ENCODE measurements around the gene TRPM8.
A peak's percentile ranks its signal among the peaks of the same experiment; 100 is the strongest.
"Not testable (repeated sequence)": the region's sequence is repeated elsewhere in the genome, so short reads cannot be mapped to it uniquely, and the experiment has no call there.

TRPM8 gene

DNA sequence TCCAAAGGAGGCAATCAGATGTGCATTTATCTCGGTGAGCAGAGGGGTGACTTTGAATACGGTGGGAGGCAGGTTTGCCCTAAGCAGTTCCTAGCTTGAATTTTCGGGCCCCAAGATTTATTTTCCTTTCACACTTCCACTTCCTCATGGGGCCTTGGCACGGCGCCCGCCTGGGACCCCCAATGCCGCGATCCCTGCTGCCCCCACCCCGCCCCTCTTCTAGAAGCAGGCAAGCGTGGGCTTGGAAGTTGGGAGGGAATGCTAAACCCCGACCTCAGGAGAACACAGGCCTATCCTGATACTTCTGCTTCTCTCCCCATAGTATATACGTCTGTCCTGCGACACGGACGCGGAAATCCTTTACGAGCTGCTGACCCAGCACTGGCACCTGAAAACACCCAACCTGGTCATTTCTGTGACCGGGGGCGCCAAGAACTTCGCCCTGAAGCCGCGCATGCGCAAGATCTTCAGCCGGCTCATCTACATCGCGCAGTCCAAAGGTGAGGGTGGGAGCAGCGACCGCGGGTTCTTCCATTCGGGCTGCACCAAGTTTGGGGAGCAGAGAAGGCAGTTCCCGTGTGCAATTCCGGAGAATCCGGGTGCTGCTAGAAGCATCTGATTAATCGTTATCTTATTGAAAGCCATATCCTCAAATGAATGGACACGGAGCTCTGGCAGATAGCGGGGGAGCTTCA lies 21.6 kb downstream of the TRPM8 start:
- peak; percentile 12 for DNase-seq

DNA sequence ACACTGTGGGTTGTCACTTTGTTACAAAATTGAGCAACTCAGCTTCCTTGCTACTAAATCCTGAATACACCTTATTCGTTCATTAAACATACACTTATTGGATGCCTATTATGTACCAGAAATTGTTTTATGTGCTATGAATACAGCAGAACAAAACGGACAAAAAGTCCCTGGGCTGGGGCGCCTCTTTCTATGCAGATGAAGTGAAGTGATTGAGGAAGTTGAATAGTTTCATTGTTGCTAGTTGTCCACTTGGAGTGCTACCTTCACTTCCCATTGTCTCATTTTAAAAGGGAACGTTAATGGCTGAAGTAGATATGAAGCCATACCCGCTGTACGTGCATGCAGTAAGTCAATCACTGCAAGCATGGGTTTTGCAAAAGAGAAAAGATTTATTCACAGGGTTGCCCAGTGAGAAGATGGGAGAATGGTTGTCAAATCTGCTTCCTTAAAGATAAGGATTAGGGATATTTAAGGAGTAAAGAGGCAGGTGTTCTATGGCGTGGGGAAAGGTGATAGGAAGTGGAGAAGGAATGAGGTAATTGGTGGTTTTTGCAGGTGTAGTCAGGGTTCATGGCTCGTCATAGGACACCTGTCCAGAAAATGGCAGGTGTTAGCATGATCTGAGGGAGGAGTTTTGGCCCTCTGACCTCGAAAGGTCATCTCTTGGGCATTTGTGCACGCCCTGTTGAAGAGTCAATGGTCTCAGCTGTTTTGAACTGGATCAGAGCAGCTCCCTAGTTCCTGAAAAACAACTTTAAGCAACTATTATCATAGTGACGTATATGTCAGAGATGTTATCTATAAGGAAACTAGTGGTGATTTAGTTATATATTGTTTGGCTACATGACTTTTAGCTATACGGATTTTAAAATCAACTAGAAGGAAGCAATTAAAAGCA lies 23.5 kb downstream of the TRPM8 start:
- DNase-seq, result no peak

DNA sequence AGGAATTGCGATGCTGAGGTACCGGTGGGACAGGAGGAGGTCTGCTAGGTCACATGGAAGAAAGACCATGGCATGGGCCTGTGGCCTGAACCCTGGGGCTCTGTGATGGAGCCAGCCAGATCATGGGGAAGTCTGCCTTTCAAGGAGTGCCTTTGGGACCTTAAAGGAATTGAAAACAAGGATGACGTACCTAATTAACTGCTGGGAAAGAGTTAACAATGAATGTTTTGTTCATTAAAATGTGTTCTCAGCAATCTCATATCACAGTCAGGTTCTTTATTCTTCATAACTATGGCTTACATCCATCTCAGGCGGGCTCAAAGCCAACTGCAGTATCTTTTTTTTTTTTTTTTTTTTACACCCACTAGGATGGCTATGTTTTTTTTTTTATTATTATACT lies 25.6 kb downstream of the TRPM8 start:
- no peak for DNase-seq

DNA sequence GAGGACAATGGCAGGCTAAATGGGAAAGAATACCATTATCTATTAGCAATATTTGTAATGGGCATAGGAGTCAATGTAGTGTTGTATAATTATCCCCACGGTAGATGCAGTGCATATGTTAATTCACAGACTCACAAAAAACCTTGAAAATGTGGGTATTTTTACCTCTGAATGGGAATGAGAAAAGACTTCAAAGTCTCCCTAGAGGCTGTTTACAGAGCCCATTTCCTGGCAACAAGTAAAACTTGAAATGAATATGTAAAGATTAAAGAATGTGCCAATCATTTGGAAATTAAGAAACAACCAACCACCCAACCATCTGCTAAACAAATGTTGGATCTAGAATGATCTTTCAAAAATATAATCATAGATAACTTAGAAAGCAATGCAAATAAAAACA lies 27.1 kb downstream of the TRPM8 start:
- DNase-seq, result no peak

DNA sequence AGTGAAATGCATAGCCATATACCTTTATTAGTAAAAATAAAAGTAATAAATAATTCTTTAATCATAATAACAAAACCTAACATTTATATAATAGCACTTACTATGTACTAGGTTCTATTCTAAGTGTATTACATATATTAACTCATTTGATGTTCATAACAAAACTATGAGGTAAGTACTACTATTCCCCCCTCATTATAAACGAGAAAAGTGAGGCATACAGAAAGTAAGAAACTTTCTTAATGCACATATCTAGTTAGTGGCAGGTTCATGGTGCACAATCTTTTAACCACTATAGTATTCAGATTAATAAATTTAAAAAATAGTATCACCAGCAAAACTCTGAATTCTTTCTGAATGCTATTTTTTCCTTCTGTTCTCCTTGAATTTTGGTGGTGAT lies 27.5 kb downstream of the TRPM8 start:
- no peak for DNase-seq

DNA sequence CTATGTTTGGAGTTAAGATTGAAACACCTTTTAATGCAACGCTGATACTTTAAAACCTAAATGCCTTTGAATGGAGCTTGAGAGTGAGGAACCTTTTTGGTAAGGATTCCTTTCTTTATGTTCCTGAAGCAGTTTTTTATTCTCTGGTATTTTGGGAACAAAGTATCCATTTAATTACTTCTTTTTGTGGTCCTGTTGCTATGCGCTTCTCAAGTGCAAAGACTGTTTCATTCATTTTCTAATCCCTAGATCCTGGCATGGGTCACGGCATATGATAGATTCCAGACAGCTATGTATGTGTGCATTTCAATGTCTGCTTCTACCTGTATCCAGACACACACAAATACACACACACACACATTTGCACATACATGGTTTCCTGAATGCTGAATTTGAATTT lies 28.0 kb downstream of the TRPM8 start:
- no peak for DNase-seq

DNA sequence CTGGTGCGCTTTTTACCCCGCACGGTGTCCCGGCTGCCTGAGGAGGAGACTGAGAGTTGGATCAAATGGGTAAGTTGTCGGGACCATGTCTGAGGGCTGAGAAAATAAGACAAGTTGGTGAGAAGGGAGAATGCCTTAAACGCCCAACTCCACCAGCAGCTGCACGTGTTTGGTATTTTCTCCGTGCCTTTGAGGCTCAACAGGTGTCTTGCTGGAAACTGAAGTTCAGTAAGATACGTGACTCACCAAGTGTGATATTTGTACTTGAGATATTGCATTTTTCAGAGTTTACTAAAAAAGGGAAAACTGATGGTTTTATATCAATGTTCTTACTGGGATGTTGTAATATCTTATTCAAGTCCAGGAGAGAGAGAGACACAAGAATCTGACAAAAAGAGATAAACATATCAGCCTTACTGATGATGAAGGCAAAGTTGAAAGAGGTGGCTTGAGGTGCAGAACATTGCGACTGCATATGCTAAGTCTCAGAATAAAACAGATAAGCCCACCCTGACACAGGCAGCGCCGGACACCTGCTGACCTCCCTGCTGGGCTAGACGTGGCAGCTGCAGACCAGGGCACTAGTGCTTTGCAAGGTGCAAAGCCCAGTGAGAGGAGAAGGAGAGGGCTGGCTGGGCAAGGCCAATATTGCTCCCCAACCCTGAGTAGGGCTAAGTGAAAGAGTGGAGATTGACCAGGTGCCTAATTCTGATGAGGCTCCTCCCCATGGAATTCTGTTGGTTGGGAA lies 33.1 kb downstream of the TRPM8 start:
- DNase-seq, result no peak

DNA sequence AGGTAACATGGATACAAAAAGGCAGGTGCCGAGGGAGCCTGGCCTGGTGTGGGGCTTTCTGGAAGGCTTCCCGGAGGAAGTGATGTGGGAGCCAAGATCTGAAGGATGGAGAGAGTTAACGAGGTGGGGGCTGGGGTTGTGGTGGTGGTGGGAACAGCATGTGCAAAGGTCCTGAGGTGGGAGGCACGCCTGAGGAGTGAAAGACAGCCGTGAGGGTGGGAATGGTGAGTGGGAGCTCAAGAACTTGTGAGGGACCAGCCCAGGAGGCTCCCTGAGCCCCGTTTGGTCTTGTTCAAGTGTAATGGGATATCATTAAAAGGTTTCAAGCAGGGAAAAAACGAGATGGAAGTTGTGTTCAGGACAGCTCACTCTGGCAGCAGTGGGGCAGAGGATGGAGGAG lies 35.2 kb downstream of the TRPM8 start:
- no peak for DNase-seq

DNA sequence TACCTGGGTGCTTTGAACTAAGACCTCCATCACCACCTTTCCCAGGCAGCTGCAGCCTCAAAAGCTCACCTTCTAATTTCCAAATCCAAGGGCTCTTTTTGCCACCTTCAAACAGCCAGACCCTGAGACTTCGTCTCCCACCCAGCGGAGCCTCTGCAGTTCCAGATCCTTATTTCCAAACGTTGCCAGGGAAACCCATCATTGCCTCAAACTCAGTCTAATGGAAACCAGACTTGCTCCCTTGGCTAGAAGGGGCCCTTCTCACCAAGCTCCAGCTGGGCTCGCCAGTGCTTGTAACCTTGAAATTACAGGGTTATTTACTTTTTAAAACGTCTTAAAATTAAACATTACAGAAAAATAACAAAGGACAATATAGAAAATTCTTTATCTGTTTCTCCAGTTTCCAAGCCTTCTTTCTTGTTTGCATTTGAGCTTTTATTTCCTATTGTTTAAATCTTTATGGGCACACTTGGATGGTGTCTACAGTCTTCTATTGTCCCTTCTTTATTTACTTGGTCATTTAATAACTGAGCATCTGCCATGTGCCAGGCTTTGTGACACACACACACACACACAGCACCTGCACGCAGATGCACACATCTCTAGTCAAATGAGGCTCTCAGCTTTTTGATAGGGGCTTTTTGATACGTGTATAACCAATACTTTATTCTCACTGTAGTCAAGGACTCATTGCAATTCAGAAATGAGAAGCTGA lies 36.1 kb downstream of the TRPM8 start:
- DNase-seq, result no peak

DNA sequence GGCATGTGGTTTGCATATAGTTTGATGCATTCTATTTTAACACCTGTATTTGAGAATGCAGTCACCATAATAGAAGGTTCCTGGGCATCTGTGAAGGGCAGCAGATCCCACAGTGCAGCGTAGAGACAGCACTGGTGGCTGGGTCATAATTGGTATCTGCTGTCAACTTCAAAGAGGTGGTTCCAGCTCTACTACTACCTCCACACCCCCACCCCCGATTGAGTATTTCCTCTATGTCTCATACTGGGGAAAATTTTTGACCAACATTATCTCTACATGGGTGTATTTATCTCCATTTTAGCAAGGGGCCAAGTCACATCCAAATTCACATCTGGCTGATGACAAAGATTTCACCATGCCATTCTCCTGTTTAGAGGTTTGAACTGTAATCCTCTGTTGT lies 43.0 kb downstream of the TRPM8 start:
- DNase-seq, result no peak

DNA sequence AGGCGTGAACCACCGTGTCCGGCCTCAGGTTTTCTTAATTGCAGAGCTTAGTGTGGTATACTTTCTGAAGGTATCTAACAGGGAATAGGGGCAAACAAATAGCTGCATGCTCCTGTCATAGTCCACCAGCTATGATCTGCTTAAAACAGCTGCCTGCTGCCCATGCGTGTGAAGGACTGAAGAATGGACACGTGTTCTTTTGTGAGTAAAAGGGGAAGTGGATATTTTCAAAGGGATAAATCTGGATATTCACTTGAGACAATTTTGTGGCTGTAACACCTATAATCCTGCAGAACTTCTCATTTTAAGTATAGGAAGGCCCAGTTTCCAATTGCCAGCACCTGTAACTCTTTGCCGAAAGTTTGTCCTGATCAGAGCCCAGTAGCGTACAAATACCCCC lies 44.7 kb downstream of the TRPM8 start:
- DNase-seq, result no peak

DNA sequence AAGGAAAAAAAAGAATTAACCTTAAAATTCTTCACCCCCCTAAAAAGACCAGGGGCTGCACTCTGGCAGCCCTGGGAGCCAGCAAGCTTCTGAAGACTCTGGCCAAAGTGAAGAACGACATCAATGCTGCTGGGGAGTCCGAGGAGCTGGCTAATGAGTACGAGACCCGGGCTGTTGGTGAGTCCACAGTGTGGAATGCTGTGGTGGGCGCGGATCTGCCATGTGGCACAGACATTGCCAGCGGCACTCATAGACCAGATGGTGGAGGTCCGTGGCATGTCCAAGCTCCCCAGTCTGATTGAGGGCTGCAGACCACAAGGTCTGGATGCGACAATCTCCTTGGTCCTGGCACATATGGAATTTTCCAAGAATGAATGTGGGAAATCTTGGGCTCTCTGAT lies 47.4 kb downstream of the TRPM8 start:
- no peak for DNase-seq

DNA sequence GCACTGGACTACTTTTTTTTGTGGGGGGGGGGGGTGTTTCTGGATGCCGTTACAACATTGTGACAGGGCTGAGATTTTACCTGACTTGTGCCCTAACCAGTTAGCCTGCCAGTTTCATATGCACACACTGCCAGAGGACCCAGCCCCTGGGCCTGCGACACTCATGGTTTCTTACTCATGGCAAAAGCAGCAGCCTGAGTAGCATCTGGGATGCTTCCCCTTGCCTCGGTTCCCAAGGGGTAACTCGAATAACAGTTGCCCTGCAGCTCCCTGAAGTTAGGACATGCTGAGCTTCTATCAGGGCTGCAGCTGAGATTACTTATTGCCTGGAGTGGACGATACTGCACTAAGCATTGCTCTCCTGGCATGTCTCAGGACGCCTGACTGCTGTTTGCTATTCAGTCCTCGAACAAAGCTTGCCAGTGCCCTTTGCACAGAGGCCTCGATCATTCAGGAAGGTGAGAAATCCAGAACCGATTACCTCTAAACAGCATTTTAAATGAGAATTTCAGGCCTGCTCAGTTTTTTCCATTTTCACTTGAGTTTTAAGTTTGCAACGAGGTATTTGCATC lies 47.9 kb downstream of the TRPM8 start:
- DNase-seq, result no peak

DNA sequence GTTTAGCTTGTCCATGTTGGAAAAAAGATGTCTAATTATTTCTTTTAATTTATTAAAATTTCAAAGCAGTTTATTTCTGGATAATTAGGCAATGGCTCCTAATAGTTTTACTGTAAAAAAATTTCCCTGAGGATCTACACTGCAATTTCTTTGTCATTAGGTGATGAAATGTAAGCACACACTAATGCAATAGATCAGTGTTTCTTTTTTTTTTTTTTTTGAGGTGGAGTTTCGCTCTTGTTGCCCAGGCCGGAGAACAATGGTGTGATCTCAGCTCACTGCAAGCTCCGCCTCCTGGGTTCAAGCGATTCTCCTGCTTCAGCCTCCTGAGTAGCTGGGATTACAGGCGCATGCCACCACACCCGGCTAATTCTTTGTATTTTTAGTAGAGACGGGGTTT lies 48.5 kb downstream of the TRPM8 start:
- DNase-seq, result not testable (repeated sequence)

DNA sequence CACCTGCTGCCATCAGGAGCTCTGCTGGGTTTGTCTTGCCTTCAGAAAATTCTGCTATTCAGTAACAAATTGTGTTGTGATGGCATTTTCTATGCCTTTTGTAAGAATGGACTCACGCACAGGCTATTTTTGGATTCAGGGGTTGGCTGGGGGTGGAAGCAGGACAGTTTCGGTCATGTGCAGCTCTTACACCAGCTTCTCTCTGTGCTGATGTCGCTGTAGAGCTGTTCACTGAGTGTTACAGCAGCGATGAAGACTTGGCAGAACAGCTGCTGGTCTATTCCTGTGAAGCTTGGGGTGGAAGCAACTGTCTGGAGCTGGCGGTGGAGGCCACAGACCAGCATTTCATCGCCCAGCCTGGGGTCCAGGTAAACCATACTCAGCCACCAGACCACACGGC lies 49.2 kb downstream of the TRPM8 start:
- no peak for DNase-seq

DNA sequence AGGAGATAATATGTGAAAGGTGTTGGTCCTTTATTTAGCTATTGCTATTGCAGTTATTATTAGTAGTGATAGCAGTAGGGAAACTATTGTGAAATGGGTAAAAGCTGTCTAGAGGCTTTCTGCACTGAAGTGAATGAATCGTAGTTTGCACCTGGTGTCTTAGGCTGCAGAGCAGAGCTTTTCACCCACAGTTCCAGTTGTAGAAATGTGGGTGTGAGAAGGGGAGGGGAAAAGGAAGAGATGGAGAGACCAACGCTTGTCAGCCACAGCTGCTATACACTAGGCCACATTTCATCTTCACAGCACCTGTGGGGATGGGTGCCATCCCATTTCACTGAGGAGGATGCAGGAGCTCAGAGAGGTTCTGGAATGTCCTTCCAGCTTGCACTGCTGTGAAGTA lies 50.0 kb downstream of the TRPM8 start:
- DNase-seq, result no peak

DNA sequence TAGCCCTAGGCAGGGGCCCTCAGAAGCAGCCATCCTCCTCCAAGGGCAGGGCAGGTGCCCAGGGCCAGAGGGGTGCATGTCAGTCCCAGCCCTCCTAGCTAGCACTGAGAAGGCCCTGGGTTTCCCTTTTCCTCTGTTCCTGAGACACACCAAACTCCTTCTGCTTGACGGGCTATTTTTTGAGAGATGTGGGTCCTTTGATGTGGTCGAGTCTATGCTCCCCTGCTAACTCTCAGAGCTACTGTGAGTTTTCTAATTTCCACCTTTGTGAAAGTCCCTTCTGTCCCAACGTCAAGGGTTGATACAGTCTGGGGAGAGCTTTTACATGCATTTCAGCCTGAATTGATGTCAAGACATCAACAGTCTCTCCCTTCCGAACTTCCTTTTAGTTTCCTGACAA lies 51.4 kb downstream of the TRPM8 start:
- DNase-seq, result no peak

DNA sequence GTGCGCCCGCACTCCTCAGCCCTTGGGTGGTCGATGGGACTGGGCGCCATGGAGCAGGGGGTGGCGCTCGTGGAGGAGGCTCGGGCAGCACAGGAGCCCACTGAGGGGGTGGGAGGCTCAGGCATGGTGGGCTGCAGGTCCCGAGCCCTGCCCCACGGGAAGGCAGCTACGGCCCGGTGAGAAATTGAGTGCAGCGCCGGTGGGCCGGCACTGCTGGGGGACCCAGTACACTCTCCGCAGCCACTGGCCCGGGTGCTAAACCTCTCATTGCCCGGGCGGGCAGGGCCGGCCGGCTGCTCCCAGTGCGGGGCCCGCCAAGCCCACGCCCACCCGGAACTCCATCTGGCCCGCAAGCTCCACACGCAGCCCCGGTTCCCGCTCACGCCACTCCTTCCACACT lies 55.3 kb downstream of the TRPM8 start:
- DNase-seq, result not testable (repeated sequence)

DNA sequence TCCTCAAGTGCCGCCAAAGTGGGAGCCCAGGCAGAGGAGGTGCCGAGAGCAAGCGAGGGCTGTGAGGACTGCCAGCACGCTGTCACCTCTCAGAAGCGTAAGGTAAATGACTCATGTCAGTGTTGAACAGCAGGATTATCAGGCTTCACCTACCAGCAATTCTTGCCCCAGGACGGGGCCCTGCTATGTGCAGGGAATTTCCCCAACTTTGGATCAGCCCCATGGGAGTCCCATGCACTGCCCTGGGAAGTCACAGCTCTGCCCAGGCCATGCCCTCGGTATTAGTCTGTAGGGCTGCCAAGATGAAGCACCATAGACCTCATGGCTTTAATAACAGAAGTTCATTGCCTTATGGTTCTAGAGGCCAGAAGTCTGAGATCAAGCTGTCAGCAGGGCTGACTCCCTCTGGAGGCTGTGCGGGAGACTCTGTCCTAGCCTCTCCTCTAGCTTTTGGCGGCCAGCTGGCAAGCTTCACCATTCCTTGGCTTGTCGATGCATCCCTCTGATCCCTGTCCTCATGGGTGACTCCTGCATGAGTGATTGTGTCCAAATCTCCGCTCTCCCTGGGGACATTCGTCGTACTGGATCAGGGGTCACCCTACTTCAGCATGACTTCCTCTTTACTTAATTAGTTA lies 55.9 kb downstream of the TRPM8 start:
- no peak for DNase-seq

DNA sequence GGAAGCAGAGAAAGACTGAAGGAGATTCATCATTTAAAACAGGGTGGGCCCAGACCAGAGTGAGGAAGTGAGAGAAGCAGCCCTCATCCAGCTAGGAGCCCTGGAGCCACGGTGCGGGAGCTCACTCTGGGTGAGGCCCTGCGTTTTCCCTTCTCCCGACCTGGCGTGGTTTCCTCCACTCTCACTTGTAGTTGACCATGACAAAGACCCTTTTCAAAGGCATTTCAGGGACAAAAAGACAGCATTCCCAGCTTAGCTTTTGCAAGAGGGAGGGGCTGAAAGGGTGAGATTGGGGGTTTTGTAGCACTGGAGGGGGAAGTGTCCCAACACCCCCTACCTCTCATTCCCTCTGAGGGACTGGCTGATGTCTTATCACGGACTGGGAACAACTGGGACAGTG lies 56.6 kb downstream of the TRPM8 start:
- DNase-seq, result no peak

DNA sequence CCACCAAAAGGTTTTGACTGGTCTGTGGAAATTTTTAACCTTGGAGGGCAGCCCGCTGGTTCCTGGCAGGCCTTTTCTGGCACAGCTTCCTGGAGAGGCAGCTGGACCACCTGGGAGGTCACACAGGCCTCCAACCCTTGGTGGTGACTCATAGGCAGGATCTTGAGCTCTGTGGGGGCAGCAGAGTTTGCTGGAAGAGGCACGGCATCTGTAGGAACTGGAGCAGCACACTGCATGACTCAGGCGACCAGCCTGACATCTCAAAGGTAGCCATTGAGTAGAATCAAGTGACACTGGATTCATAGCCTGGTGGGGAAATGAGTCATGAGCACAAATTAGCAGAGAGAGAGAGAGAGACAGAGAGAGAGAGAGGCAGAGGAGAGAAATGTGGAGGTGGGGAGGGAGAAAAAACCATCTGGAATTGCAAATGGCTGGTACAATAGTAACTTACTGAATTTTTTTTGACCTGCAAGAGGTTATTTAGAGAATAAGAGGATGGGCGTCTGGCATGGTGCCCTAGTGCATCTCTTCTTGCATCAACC lies 57.4 kb downstream of the TRPM8 start:
- DNase-seq, result peak; percentile 11

DNA sequence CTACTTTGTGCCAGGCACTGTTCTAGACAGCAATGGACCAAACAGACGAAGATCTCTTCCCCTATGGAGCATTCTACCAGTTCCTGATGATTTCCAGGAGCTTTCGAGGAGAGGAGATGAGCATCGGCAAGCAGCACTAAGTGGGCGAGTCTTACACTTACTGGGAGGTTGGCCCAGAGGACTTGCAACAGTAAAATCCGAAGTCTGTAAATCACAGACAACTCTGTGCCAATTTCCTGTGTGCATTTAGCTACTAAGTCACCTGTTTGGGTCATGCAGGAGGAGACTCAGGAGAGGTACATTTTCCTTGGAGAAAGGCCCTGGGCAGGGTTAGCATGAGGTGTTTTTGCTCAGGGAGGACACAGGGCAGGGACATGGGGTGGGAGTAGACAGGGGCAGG lies 58.9 kb downstream of the TRPM8 start:
- DNase-seq, result no peak
